Measurements from ENCODE around the gene PSAP.

GRCh38 chr10:71888248-71888622 lies 37.2 kb upstream of the PSAP start:
- TF ChIP-seq, protein P1, sequence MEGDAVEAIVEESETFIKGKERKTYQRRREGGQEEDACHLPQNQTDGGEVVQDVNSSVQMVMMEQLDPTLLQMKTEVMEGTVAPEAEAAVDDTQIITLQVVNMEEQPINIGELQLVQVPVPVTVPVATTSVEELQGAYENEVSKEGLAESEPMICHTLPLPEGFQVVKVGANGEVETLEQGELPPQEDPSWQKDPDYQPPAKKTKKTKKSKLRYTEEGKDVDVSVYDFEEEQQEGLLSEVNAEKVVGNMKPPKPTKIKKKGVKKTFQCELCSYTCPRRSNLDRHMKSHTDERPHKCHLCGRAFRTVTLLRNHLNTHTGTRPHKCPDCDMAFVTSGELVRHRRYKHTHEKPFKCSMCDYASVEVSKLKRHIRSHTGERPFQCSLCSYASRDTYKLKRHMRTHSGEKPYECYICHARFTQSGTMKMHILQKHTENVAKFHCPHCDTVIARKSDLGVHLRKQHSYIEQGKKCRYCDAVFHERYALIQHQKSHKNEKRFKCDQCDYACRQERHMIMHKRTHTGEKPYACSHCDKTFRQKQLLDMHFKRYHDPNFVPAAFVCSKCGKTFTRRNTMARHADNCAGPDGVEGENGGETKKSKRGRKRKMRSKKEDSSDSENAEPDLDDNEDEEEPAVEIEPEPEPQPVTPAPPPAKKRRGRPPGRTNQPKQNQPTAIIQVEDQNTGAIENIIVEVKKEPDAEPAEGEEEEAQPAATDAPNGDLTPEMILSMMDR (IDR thresholded peaks at IDR 0.05) = no peak
- TF ChIP-seq FOXP1 (CRISPR knock-in tag; IDR thresholded peaks at IDR 0.05; ENCODE audit: borderline replicate concordance) = no peak
- TF ChIP-seq NFYB (CRISPR knock-in tag; conservative IDR thresholded peaks at IDR 0.05; ENCODE audit: low read depth) = no peak
- TF ChIP-seq, protein P2, sequence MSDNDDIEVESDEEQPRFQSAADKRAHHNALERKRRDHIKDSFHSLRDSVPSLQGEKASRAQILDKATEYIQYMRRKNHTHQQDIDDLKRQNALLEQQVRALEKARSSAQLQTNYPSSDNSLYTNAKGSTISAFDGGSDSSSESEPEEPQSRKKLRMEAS (CRISPR knock-in tag; IDR thresholded peaks at IDR 0.05) = no peak
- no peak for TF ChIP-seq TEAD1 (CRISPR knock-in tag; IDR thresholded peaks at IDR 0.05)
- TF ChIP-seq, protein P3, sequence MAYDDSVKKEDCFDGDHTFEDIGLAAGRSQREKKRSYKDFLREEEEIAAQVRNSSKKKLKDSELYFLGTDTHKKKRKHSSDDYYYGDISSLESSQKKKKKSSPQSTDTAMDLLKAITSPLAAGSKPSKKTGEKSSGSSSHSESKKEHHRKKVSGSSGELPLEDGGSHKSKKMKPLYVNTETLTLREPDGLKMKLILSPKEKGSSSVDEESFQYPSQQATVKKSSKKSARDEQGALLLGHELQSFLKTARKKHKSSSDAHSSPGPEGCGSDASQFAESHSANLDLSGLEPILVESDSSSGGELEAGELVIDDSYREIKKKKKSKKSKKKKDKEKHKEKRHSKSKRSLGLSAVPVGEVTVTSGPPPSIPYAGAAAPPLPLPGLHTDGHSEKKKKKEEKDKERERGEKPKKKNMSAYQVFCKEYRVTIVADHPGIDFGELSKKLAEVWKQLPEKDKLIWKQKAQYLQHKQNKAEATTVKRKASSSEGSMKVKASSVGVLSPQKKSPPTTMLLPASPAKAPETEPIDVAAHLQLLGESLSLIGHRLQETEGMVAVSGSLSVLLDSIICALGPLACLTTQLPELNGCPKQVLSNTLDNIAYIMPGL (CRISPR knock-in tag; IDR thresholded peaks at IDR 0.05) = no peak
- no peak for TF ChIP-seq NR2C2 (CRISPR knock-in tag; IDR thresholded peaks at IDR 0.05)
- TF ChIP-seq SP1 (CRISPR knock-in tag; conservative IDR thresholded peaks at IDR 0.05) = no peak
- TF ChIP-seq, protein P4, sequence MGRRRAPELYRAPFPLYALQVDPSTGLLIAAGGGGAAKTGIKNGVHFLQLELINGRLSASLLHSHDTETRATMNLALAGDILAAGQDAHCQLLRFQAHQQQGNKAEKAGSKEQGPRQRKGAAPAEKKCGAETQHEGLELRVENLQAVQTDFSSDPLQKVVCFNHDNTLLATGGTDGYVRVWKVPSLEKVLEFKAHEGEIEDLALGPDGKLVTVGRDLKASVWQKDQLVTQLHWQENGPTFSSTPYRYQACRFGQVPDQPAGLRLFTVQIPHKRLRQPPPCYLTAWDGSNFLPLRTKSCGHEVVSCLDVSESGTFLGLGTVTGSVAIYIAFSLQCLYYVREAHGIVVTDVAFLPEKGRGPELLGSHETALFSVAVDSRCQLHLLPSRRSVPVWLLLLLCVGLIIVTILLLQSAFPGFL (CRISPR knock-in tag; IDR thresholded peaks at IDR 0.05; ENCODE audit: borderline replicate concordance) = no peak
- no peak for TF ChIP-seq CREM (CRISPR knock-in tag; IDR thresholded peaks at IDR 0.05)
- TF ChIP-seq, protein P5, sequence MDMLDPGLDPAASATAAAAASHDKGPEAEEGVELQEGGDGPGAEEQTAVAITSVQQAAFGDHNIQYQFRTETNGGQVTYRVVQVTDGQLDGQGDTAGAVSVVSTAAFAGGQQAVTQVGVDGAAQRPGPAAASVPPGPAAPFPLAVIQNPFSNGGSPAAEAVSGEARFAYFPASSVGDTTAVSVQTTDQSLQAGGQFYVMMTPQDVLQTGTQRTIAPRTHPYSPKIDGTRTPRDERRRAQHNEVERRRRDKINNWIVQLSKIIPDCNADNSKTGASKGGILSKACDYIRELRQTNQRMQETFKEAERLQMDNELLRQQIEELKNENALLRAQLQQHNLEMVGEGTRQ (CRISPR knock-in tag; IDR thresholded peaks at IDR 0.05) = no peak
